TTC549 (cell line): ENCODE results near the gene TBCB.
"Not testable (repeated sequence)": the region's sequence is repeated elsewhere in the genome, so short reads cannot be mapped to it uniquely, and the experiment has no call there.

Experiments used
- FAIRE-seq: peaks from 2 replicates; lab custom pipeline; 2012; peaks lifted over from hg19 to GRCh38; lab: Jason Lieb, UNC

TBCB gene

GRCh38 chr19:36115453-36116343 is at the start of gene TBCB:
TBCB (plus strand) TSS chr19:36115468; CDS start chr19:36115561, 93 bp downstream.
- FAIRE-seq: no peak

GRCh38 chr19:36067681-36068080 is 47.6 kb upstream of the TBCB start:
- no peak for FAIRE-seq

- FAIRE-seq: not testable (repeated sequence)
These were observed 46.3 kb upstream of the TBCB start for GRCh38 chr19:36068810-36069499.

GRCh38 chr19:36072081-36072480 is 43.2 kb upstream of the TBCB start:
- FAIRE-seq: no peak

GRCh38 chr19:36073121-36073876 is 42.0 kb upstream of the TBCB start:
- no peak for FAIRE-seq

- no peak for FAIRE-seq
These were observed 35.8 kb upstream of the TBCB start for GRCh38 chr19:36079389-36079945.

- FAIRE-seq: no peak
These were observed 33.9 kb upstream of the TBCB start for GRCh38 chr19:36081385-36081784.

- no peak for FAIRE-seq
These were observed 33.4 kb upstream of the TBCB start for GRCh38 chr19:36081894-36082293.

- FAIRE-seq: no peak
These were observed 32.4 kb upstream of the TBCB start for GRCh38 chr19:36082916-36083315.

- FAIRE-seq: no peak
These were observed 30.8 kb upstream of the TBCB start for GRCh38 chr19:36084231-36085009.

GRCh38 chr19:36086326-36086725 is 28.9 kb upstream of the TBCB start:
- no peak for FAIRE-seq

- no peak for FAIRE-seq
These were observed 25.4 kb upstream of the TBCB start for GRCh38 chr19:36089847-36090246.

- FAIRE-seq: no peak
These were observed 24.2 kb upstream of the TBCB start for GRCh38 chr19:36090910-36091695.

- no peak for FAIRE-seq
These were observed 22.7 kb upstream of the TBCB start for GRCh38 chr19:36092566-36092965.

GRCh38 chr19:36093146-36093662 is 22.1 kb upstream of the TBCB start:
- FAIRE-seq: no peak

- FAIRE-seq: no peak
These were observed 21.6 kb upstream of the TBCB start for GRCh38 chr19:36093687-36094086.

- FAIRE-seq: no peak
These were observed 18.2 kb upstream of the TBCB start for GRCh38 chr19:36097036-36097435.

- no peak for FAIRE-seq
These were observed 16.0 kb upstream of the TBCB start for GRCh38 chr19:36099166-36099785.

GRCh38 chr19:36100476-36100875 is 14.8 kb upstream of the TBCB start:
- no peak for FAIRE-seq
